ENCODE results near the gene KPNA1.
"Not testable (repeated sequence)": the region's sequence is repeated elsewhere in the genome, so short reads cannot be mapped to it uniquely, and the experiment has no call there.

The KPNA1 gene

DNA sequence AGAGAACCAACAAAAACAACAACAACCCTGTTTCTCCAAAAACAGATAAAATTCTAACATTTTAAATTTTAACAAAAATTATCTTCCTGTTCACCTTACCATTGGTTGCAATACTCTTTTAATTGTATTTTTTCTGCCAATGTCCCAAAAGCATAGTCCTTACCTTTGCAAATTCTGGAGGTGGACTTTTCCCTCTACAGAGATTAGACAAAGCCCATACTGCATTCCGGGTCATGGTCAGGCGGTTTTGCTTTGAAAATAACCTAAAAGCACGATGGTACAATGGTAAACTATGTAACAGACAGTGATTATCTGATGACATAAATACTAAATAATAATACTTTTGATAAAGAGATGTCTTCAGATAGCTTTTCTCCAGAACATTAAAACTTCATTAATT lies 63.4 kb downstream of the KPNA1 start:
- ChIA-PET CTCF (interaction anchor here (0.9 to 1.4 kb wide), 2 partner anchors 8 to 228 kb away, joined by 3 to 5 read pairs; no protein-coding TSS in a partner anchor), POLR2A (interaction anchor here (0.6 to 0.7 kb wide), 2 partner anchors 14 to 19 kb away, joined by 3 to 4 read pairs; no protein-coding TSS in a partner anchor)
- DNase-seq (ENCODE audit: low read depth, low spot score) = no peak
- H3K4me3 ChIP-seq (ENCODE audit: low read depth, low read length) = no peak overlapping the region
- TF ChIP-seq, protein P1, sequence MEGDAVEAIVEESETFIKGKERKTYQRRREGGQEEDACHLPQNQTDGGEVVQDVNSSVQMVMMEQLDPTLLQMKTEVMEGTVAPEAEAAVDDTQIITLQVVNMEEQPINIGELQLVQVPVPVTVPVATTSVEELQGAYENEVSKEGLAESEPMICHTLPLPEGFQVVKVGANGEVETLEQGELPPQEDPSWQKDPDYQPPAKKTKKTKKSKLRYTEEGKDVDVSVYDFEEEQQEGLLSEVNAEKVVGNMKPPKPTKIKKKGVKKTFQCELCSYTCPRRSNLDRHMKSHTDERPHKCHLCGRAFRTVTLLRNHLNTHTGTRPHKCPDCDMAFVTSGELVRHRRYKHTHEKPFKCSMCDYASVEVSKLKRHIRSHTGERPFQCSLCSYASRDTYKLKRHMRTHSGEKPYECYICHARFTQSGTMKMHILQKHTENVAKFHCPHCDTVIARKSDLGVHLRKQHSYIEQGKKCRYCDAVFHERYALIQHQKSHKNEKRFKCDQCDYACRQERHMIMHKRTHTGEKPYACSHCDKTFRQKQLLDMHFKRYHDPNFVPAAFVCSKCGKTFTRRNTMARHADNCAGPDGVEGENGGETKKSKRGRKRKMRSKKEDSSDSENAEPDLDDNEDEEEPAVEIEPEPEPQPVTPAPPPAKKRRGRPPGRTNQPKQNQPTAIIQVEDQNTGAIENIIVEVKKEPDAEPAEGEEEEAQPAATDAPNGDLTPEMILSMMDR (IDR thresholded peaks at IDR 0.05; ENCODE audit: insufficient read depth, low read length, missing control alignments) = no peak

DNA sequence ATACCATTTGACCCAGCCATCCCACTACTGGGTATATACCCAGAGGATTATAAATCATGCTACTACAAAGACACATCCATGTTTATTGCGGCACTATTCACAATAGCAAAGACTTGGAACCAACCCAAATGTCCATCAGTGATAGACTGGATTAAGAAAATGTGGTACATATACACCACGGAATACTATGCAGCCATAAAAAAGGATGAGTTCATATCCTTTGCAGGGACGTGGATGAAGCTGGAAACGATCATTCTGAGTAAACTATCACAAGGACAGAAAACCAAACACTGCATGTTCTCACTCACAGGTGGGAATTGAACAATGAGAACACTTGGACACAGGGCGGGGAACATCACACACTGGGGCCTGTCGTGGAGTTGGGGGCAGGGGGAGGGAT lies 66.5 kb downstream of the KPNA1 start:
- H3K4me3 ChIP-seq (ENCODE audit: low read depth, low read length); POLR2A ChIA-PET; DNase-seq (ENCODE audit: low read depth, low spot score); CTCF ChIA-PET: not testable (repeated sequence)

DNA sequence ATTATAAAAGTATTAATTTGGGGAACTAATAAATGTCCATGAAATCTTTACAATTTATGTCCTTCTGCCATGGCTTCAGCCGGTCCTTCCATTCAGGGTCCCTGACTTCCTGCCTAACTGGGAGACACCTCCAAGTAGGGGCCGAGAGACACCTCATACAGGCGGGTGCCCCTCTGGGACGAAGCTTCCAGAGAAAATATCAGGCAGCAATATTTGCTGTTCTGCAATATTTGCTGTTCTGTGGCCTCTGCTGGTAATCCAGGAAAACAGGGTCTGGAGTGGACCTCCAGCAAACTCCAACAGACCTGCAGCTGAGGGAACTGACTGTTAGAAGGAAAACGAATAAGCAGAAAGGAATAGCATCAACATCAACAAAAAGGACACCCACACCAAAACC lies 70.2 kb downstream of the KPNA1 start:
- DNase-seq (ENCODE audit: low read depth, low spot score); POLR2A ChIA-PET; CTCF ChIA-PET: not testable (repeated sequence)

DNA sequence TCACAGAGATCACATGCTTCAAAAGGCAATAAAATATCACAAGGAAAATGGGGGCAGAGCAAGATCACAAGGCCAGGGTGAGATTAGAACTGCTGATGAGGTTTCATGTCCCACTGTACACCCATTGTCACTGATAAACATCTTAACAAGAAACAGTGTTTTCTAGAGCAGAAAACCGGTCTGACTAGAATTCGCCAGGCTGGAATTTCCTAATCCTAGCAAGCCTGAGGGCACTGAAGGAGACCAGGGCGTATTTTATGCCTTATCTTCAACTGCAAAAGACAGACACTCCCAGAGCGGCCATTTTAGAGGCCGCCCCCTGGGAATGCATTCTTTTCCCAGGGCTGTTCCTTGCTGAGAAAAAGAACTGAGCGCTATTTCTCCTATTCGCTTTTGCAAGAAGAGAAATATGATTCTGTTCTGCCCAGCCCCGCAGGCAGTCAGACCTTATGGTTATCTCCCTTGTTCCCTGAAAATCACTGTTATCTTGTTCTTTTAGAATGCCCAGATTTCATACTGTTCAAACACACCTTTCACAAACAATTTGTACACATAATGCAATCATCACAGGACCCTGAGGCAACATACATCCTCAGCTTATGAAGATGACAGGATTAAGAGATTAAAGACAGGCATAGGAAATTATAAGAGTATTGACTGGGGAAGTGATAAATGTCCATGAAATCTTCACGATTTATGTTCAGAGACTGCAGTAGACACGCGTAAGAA lies 70.8 kb downstream of the KPNA1 start:
- DNase-seq (ENCODE audit: low read depth, low spot score); POLR2A ChIA-PET; CTCF ChIA-PET; H3K4me3 ChIP-seq (ENCODE audit: low read depth, low read length): not testable (repeated sequence)

More for the DNA sequence above, 70.2 kb downstream of the KPNA1 start:
- not testable (repeated sequence) for H3K4me3 ChIP-seq (ENCODE audit: low read depth, low read length)

DNA sequence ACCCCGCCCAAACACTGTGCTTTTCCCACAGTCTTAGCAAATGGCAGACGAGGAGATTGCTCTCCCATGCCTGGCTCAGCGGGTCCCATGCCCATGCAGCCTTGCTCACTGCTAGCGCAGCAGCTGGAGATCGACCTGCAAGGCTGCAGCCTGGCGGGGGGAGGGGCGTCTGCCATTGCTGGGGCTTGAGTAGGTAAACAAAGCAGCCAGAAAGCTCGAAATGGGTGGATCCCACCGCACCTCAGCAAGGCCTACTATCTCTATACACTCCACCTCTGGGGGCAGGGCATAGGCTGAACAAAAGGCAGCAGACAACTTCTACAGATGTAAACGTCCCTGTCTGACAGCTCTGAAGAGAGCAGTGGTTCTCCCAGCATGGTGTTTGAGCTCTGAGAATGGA lies 71.6 kb downstream of the KPNA1 start:
- ChIA-PET CTCF (no interaction called here), POLR2A (no interaction called here)
- TF ChIP-seq, protein P1 (IDR thresholded peaks at IDR 0.05; ENCODE audit: insufficient read depth, low read length, missing control alignments) = no peak
- no peak overlapping the region for H3K4me3 ChIP-seq (ENCODE audit: low read depth, low read length)
- no peak for DNase-seq (ENCODE audit: low read depth, low spot score)

DNA sequence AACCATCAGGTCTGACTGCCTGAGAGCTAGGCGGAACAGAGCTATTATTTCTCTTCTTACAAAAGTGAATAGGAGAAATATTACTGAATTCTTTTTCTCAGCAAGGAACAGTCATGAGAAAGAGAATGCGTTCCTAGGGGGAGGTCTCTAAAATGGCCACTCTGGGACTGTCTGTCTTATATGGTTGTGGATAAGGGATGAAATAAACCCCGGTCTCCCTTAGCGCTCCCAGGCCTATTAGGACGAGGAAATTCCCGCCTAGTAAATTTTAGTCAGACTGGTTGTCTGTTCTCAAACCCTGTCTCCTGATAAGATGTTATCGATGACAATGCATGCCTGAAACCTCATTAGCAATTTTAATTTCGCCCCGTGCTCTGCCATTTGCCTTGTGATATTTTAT lies 78.8 kb downstream of the KPNA1 start:
- TF ChIP-seq, protein P1 (IDR thresholded peaks at IDR 0.05; ENCODE audit: insufficient read depth, low read length, missing control alignments) = no peak
- H3K4me3 ChIP-seq (ENCODE audit: low read depth, low read length) = no peak overlapping the region
- DNase-seq (ENCODE audit: low read depth, low spot score) = no peak
- ChIA-PET CTCF (no interaction called here), POLR2A (no interaction called here)

DNA sequence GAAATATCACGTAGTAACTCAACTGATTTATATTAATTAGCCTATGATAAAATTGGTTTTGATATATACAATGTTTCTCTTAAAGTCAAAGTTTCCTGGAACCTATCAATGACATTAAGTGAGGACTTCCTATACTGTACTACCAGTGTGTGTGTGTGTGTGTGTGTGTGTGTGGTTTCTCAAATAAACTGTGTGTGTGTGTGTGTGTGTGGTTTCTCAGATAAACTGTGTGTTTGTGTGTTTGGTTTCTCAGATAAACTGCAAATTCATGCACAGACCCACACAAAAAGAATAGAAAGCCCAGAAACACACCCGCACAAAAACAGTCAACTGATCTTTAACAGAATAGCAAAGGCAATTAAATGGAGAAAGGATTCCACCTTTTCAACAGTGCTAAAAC lies 84.4 kb downstream of the KPNA1 start:
- H3K4me3 ChIP-seq (ENCODE audit: low read depth, low read length) = no peak overlapping the region
- POLR2A ChIA-PET = no interaction called here
- TF ChIP-seq, protein P1 (IDR thresholded peaks at IDR 0.05; ENCODE audit: insufficient read depth, low read length, missing control alignments) = no peak
- DNase-seq (ENCODE audit: low read depth, low spot score) = no peak
- CTCF ChIA-PET = no interaction called here

DNA sequence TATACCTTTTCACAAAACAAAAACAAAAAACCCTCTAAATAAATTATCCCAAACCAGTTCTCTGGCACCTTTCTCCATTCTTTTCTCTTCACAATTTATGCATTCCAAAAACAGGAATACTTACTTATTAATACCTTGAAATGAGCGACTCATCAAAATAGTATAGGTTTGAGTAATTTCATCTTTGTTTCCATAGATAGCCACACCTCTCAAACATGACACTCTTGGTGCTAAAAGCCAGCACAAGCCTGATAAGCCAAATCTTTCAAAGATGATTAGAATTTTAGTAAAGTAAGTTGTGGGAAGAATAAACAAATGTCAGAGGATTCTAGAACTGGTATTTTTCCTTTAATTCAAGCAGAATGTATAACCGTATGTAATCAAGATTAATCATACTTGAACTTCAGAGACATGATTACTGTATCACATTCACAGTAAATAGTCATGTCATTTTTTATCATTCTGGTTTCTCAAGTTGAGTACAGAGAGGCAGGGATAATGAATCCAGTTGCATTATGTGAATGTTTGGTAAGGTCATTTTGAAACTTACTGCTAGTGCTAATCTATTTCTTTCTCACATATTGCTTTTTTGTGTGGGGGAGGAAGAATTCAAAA lies 86.8 kb downstream of the KPNA1 start:
- H3K4me3 ChIP-seq (ENCODE audit: low read depth, low read length) = no peak overlapping the region
- POLR2A ChIA-PET = no interaction called here
- TF ChIP-seq, protein P1 (IDR thresholded peaks at IDR 0.05; ENCODE audit: insufficient read depth, low read length, missing control alignments) = no peak
- no peak for DNase-seq (ENCODE audit: low read depth, low spot score)
- CTCF ChIA-PET = interaction anchor here (1.0 to 1.1 kb wide), 2 partner anchors 9 to 251 kb away, joined by 4 read pairs; no protein-coding TSS in a partner anchor

All from AG04449 (cell line).